Measurements from ENCODE around the gene DPYSL3.

Gene DPYSL3

GRCh38 chr5:147431586-147431985 is 78.3 kb downstream of the DPYSL3 start:
- no peak for DNase-seq (ENCODE audit: low spot score)
- in situ Hi-C loops (cut with MboI; ENCODE audit: low sequenced_read_pairs, unreplicated experiment) = no loop called here
- TF ChIP-seq CTCF (IDR thresholded peaks at IDR 0.05; ENCODE audit: borderline replicate concordance, control extremely low read depth, extremely low read depth, insufficient read depth, missing control alignments) = no peak

- in situ Hi-C loops (cut with MboI; ENCODE audit: low sequenced_read_pairs, unreplicated experiment) = no loop called here
- TF ChIP-seq CTCF (IDR thresholded peaks at IDR 0.05; ENCODE audit: borderline replicate concordance, control extremely low read depth, extremely low read depth, insufficient read depth, missing control alignments) = no peak
- DNase-seq (ENCODE audit: low spot score) = no peak
Observed at GRCh38 chr5:147430628-147431027, 79.2 kb downstream of the DPYSL3 start.

- DNase-seq (ENCODE audit: low spot score) = no peak
- in situ Hi-C loops (cut with MboI; ENCODE audit: low sequenced_read_pairs, unreplicated experiment) = no loop called here
- no peak for TF ChIP-seq CTCF (IDR thresholded peaks at IDR 0.05; ENCODE audit: borderline replicate concordance, control extremely low read depth, extremely low read depth, insufficient read depth, missing control alignments)
Observed at GRCh38 chr5:147427521-147428401, 82.1 kb downstream of the DPYSL3 start.

- in situ Hi-C loops (cut with MboI; ENCODE audit: low sequenced_read_pairs, unreplicated experiment) = no loop called here
- DNase-seq (ENCODE audit: low spot score) = no peak
- TF ChIP-seq CTCF (IDR thresholded peaks at IDR 0.05; ENCODE audit: borderline replicate concordance, control extremely low read depth, extremely low read depth, insufficient read depth, missing control alignments) = no peak
Observed at GRCh38 chr5:147426640-147427327, 83.1 kb downstream of the DPYSL3 start.

- TF ChIP-seq CTCF (IDR thresholded peaks at IDR 0.05; ENCODE audit: borderline replicate concordance, control extremely low read depth, extremely low read depth, insufficient read depth, missing control alignments) = no peak
- in situ Hi-C loops (cut with MboI; ENCODE audit: low sequenced_read_pairs, unreplicated experiment) = no loop called here
- no peak for DNase-seq (ENCODE audit: low spot score)
Observed at GRCh38 chr5:147418613-147419012, 91.3 kb downstream of the DPYSL3 start.

DNA sequence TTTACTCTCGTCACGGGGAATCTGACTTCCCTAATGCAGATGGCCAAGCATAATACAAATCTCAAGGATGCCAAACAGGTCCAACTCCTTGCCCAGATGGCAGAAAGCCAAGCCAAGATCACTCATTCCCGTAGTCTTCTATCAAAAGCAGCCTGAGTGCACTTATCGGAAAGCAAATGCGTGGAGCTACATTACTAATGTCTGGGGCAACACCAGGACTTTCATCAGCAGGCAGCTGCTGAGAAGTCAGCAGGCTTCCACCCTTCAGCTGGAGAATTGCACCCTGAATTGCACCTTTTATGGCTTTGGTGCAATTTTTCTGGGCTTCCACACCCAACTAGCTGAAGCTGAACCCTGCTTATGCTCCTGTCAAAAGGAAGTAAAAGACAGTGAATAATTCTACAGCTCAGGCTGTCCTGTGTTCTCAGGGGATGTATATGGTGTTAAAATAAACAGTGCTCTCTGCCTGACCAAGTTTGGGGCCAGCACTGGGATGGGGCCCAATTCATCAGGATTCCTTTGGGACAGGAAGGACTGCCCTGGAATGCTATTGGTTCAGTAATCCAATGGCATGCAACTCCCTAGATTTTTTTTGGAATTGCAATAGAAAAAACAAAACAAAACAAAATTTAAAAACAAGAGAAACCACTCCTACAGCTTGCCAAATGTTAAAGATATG is 92.6 kb downstream of the DPYSL3 start:
- no peak for DNase-seq (ENCODE audit: low spot score)
- TF ChIP-seq CTCF (IDR thresholded peaks at IDR 0.05; ENCODE audit: borderline replicate concordance, control extremely low read depth, extremely low read depth, insufficient read depth, missing control alignments) = no peak
- in situ Hi-C loops (cut with MboI; ENCODE audit: low sequenced_read_pairs, unreplicated experiment) = no loop called here

All from GM13976 (cell line).